ENCODE measurements around the gene KCNQ4.

KCNQ4 gene

DNA sequence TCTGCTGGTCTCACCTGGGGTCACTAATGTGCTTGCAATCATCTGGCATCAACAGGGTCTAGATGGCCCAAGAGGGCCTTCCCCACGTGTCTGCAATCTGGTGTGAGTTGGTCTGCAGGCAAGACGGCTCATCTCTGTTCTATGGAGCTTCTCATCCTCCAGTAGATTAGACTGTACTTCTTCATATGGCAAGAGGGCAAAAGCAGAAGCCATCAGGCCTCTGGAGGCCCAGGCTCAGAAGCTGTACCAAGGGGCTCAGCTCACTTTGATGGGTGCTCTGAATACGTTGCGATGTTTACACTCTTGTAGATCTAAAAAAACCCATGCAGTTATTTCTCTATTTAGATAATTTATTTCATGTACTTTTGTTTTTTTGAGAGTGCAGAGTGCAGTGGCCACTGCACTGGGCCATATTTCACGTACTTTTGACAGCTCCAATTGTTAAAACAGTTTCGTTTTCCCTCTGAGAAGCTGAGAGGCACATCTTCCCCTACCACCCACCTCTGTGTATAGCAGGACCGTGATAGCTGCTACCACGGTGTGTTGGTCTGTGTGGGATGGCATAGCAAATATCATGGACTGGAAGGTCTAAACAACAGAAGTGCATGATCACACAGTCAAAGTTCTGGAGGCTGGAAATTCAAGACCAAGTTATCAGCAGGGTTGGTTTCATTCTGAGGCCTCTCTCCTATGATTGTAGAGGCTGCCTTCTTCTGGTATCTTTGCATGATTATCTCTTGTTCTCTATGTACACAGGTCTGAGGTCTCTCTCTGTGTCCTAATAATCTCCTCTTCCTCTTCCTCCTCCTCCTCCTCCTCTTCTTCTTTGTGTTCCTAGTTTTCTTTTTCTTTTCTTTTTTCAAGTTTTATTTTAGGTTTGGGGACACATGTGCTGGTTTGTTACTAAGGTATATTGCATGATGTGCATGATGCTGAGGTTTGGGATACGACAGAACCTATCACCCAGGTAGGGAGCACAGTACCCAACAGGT, 61.6 kb downstream of the KCNQ4 start:
- no peak for DNase-seq

DNA sequence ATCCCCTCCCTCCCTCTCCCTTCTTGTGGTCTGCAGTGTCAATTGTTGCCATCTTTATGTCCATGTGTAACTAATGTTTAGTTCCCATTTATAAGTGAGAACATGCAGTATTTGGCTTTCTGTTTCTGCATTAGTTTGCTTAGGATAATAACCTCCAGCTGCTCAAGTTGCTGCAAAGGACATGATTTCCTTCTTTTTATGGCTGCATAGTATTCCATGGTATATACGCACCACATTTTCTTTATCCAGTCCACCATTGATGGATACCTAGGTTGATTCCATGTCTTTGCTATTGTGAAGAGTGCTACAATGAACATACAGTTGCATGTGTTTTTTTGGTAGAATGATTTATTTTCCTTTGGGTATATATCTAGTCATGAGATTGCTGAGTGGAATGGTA, 62.3 kb downstream of the KCNQ4 start:
- DNase-seq = no peak

DNA sequence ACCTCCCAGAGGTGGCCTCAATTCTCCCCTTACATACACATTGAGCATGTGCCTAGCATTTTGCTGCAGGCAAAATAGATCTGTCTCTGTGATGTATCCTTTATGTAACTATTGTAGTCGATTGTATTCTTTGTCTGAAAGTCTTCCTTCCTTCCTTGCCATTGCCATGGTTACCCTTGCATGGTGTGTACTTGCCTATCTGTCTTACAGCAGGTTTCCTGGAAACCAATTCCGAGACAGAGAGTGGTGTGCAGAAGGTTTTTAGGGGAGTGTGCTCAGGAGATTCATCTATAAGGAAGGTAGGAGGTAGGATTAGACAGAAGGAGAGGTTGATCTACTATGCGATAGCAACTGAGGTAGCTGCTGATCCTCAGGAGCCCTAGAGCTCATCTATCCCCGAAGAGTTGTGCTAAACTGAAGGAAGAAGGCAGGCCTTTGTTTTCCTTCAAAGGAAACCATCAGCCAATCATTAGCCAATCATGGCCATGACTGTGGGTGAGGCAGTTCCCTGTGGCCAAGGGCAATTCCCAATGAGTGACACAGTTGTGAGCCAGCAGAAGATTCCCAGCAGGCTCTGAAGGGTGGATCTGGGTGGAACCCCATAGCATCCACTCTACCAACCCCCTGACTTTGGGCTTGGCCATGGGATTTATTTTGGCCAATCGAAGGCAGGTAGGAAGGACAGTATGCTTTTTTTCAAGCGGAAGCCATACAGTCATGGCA, 63.6 kb downstream of the KCNQ4 start:
- DNase-seq = no peak

DNA sequence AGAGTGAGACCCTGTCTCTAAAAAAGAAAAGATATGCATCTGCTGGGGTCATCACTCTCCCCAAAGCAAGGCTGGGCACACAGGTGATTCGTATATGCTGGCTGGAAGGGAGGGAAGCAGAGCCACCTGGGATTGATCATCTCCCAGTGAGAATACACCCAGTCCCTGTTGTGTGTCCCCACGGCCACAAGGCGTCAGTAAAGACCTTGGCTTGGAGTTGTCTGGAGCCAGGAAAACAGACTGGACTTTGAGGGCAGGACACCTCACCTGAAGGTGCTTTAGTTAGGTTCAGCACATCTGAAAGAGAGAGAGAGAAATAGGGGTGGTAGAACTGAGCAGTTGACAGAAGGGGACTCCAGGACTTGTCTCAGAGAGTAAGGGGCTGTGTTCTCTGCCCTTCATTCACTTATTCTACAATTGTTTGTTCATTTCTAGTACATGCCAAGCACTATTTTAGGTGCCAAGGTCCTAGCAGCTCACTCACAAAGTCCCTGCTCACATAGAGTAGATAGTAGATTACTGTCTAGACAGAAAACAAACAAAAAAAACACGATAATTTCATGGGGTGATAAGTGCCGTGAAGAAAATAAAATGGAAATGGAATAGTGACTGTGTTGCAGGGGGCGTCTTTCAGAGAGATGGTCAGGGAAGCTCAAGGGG, 65.1 kb downstream of the KCNQ4 start:
- DNase-seq = peak in 1 of 2 donors; percentile 23

DNA sequence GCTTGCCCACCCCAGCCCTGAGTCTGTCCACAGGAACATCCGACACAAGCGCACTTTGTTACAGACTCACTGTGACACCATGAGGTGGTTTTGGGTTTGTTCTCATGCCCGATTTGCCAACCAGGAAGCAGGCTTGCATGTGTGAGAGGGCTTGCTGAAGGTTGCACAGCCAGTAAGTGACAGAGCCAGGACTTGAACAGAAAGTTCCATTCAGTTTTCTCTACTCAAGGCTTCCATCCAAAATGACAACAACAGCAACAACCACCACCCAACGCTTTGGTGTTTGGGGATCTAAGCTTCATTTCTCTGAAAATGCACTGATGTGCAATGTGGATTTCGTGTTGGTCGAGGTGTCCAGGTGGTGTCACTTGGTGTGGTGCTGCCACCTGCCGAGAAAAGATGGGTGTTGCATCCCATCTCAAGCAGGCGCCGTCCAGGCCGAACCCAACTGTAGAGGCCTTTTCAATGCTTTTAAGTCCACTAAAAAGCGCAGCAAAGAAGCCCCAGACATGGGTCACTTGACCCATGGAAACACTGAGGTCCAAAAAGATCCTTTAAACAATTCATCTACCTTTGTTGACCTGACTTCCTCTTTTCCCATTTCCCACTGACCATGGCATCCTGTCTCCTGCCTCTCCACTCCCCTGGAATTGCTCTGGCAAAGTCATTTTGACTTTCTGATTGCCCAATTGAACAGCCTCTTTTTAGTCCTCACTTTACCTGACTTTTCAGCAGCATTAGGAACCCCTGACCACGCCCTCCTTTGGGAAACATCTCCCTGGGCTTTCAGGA, 66.4 kb downstream of the KCNQ4 start:
- DNase-seq = peak; percentile 78 to 79

DNA sequence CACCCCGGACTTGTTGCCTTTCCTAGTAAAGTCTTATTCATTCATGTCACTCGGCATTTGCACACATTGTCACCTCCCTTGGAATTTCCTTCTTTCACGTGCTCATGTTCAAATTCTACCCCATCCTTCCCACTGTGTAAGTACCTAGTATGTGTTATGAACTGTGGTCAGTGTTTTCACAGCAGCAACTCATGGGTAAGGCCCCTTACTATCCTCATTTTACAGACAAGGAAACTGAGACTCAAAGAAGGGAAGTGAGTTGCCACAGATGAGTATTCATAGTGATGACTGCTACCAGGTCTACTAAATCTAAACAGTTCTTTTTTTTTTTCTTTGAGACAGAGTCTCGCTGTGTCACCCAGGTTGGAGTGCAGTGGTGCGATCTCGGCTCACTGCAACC, 68.1 kb downstream of the KCNQ4 start:
- DNase-seq = no peak

DNA sequence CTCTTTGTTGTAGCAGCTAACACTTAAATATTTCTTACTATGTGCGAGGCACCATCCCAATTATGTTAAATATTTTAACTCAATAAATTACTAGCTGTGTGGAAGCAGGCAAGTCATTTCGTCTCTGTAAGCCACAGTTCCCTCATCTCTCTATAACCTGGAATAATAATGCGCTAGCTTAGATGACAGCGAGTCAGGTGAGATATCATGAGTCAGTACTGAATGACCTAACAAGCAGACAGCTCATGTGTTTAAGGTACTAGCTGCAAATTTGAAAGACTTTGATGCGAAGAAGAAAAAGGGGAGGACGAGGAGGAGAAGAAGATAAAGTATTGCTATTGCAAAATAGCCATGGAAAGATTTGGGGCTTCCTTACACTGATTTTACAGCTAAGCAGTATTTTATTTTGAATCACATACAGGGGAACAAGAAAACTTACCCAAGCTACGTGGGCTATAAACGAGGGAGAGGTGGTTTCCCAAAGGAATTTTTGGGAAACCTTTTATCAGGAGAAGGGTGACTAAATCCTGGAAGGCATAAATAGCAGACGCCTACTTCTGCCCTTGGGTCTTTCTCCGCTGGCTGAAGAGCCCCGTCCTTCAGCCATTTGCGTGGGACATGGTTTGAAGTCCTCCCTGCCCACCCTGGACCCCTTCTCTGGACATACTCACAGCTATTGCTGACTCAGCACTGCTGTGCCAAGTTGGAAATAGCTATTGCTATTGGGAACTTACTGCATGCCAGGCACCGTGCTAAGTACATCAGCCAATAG, 69.7 kb downstream of the KCNQ4 start:
- no peak for DNase-seq

DNA sequence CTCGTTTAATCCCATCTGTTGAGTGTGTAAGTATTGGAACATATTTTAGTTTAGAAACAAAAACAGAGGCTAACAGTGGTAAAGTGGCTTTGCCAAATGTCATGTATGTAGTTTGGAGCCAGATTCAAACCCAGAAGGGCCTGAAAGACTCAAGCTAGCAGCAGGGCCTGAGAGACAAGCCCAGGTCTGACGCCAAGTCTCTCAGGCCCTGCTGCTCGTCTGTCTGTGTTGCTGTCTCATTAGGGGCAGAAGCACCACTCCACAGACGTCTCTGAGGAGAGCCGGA, 70.2 kb downstream of the KCNQ4 start:
- no peak for DNase-seq

DNA sequence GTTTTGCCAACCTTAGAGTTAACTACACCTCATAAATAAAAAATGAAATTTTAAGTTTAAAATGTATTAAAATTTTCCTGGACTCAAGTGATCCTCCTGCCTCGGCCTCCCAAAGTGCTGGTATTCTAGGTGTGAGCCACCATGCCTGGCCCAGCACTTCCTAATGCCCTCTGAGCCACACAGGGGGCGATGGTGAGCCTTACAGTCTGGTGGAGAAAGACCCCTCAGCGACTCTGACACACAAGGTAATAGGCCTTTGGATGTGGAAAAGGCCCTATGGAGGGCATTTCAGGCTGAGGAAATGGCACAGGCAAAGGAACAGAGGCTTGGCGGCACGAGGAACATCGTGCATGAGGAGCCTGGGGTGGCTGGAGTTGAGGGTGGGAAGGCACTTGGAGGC, 71.9 kb downstream of the KCNQ4 start:
- DNase-seq = peak in 1 of 2 donors; percentile 12

DNA sequence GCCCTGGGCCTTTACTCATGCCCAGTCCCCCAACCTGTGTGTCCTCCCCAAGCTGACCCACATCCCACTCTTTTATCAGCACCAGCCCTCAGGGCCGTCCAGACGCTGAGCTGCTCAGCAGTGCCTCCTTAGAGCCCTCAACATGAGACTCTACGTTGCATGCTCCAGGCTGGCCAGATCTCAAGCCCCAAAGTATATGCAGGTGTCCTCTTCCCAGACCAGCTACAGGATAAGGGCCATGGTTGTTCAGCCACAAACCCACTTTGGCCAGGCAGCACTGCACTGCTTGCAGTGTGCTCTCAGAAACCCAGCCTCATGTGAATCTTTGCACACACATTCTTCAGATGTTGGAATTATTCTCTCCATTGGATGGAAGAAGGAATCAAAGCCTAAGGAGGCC, 72.5 kb downstream of the KCNQ4 start:
- no peak for DNase-seq

DNA sequence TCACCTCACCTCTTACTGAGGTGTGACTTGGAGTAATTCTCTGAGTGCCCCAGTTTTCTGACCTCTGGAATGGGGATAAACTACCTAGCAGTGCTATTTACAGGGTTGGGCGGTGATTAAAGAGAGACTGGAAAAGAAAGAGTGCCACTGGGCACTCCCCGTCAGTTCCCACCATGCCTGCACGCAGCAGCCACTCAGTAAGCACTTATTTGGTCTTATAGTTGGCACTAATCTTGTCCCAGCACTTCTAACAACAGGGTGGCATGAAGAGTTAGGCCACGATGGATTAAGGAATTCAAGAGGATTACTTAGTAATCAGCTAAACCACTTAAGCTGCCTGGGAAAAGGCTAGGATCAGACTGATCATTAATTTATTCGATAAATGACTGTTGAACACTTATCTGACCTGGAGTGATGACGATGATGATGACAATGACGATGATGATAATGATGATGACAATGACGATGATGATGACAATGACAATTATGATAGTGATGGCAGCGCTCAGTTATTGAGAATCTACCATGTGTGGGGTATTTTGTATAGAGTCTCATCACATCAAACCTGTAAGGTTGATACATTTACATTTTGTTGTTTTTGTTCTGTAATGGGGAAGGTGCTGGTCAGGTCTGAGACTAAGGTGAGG, 73.2 kb downstream of the KCNQ4 start:
- DNase-seq = no peak

DNA sequence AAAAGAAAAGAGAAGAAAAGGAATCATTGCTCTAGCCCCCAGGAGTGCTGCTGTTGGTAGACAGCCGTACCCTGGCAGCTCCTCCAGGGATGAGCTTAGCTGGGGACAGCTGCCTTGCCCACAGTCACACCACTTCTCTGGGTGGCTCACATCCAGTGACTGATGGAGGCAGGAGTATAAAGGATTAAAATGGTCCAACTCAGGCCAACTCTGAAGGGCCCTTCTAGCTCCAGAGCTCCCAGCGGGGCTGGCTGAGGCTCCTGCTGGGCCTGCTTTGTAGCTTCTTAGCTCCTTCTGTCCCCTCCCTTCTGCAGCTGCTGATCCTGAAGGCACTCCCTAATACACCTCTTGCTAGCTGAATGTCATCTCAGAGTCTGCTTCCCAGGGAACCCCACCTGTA, 74.2 kb downstream of the KCNQ4 start:
- DNase-seq = no peak

DNA sequence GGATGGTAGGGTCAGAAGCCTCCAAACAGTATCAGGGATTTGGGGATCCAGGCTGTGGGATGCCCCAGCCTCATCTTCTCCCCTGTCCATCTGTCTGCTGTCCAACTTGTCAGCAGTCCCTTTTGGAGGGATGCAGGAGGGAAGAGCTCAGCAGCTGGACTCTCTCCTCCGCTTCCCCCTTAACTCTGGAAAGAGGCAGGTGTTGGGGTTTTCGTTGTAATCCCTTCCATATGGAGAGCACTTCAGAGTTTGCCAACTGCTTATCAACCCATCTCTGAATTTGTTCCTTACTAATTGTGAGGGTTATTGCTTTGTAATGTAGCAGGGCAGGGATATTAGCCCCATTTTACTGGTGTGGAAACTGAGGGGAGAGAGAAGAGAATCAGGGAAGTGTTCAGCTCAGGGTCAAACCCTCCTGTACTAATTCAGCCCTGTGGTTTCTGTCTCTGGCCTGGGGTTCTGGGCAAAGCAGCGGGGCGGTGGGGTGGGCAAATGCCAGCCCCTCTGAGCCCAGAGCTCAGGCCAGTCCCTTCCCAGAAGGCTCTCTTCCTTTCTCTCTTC, 75.3 kb downstream of the KCNQ4 start:
- no peak for DNase-seq

DNA sequence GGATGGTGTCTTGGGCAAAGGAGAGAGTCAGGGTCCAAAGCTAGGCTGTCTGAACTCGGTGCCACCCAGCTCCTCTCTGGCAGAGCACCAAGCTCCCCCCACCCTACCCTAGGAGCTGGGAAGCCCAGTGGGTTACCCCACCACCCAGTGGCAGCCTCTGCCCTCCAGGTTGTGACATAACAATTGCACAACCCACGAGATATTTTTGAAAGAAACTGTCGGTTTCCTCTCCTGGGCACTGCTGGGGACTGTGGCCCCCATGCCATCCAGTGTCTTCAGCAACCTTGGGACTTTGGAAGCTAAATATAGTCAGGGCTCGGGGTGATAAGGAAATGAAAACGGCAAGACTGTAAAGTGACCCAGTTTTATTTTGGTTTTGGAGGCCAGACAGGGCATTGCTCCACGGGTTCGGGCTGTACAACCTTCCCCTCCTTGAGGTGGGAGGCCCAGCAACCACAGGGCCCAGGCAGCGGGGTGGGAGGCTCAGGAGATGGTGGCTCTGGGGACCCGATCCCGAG, 77.2 kb downstream of the KCNQ4 start:
- DNase-seq = peak in 1 of 2 donors; percentile 33

DNA sequence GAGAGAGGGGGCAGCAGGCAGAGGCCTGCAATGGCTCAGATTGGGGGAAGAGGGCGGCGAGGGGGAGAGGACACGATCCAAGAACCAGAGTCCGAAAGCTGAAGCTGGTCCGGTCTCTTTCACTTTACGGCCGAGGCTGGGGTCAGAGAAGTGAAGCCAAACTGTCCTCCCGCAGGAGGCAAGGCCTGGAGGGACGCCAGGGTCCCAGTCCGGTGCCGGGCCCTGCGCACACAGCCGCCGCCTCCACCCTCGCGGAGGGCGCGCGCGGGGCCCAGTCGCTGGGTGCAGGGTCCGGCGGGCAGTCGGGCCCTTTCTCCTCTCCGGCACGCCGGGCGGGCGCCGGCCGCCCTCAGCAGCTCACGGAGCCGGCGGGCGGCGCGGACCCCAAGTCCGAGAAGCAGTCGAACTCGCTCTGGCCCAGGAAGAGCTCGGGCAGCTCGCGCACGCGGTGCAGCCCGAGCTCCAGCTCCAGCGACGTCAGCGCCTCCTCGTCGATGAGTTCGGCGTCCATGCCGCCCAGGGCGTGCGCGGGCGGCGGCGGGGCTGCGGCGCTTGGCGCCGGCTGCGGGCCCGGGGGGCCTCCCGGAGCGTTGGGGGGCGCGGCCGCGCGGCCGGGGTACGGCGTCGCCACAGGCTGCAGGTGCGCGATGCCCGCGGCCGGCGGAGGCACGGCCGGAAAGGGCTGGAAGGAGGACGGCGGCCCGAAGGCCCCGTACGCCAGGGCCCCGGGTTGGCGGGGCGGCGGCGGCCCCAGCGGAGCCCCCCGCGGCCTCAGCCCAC, 77.8 kb downstream of the KCNQ4 start:
- peak; percentile 10 to 22 for DNase-seq

DNA sequence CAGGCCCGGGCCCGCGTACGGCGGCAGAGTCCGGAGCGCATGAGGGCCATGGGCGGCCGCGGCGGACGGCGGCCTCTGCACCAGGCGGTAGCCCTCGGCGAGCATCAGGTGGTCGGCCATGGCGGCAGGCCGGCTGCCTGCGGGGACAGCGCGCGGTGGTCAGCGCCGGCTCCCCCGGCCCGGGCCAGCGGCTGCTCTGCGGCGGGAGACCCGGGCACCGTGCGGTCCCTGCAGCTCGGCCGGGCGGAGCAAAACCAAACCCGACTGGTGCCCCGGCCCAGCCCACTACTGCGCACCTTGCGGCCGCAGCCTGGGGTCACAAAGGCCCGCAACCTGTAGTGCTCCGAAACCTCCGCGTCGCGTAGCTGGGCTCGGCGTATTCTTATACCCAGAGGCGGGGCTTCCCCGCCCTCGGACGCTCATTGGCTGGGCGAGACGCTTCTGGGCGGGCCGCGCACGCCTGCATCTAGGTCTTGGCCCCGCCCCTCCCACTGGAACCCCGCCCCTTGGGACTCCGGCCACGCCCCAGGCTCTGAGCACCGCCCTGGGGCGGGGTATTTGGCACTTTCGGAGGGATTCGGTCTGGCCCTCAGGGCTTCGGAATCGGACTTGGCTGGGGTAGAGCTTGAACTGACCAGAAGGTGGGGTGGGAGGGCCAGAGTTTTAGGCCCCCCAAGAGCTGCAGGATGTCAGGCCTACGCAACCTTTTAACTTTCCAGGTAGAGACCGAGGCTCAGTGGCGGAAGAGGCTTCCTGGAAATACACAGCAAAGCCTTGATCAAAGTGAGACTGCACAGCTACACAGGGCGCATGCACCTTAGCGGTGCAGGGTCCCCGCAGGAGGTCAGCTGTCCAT, 78.6 kb downstream of the KCNQ4 start, which contains the start of gene CITED4:
Gene CITED4, minus strand, starts transcription at position 356 of the 856 bp plus-strand sequence. Its CDS starts 236 bp downstream, at position 120.
- DNase-seq = peak; percentile 95 to 98

DNA sequence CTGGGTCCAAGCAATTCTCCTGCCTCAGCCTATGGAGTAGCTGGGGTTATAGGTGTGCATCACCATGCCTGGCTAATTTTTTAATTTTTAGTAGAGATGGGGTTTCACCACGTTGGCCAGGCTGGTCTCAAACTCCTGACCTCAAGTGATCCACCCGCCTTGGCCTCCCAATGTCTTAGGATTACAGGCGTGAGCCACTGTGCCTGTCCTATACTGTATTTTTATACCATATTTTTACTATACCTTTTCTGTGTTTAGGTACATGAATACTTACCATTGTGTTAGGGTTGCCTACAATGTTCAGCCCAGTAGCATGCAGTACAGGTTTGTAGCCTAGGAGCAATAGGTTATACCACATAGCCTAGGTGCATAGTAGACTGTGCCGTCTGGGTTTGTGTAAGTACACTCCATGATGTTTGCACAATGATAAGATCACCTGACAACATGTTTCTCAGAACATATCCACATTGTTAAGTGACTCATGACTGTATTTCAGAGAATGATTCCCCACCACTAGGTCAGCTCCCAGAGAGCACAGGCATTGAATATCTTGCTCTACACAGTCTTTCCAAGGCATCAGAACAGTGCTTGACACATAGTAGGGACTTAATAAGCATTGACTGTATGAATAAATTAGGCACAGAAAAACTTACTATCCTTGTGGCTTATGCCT, 84.6 kb downstream of the KCNQ4 start:
- no peak for DNase-seq

DNA sequence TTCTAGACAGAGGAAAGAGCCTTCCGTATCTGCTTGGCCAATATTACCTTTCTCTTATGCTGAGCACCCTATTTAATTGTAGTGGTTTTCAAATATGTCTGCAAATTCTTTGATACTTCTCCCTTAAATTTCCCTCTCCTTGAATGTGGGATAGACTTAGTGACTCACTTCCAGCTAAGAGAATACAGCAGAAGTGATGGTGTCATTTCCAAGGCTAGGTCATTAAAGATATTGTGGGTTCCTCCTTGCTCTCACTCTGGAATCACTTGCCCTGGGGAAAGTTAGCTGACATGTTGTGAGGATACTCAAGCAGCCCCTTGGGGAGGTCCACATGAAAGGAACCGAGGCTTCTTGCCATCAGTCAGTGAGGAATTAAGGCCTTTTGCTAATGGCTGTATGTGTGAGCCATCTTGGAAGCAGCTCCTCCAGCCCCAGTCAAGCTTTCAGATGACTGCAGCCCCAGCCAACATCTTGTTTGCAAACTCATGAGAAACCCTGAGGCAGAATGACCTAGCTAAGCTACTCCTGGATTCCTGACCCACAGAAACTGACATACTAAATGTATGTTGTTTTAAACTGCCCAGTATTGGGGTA, 86.6 kb downstream of the KCNQ4 start:
- DNase-seq = no peak
